Osteoblast (primary cell): ENCODE data around the gene PKIG. TPM values are rescaled to one million over a fixed set of nuclear protein-coding genes. Genes with fewer than 3 reads are reported as not detected.
A peak's percentile ranks its signal among the peaks of the same experiment; 100 is the strongest.

Source experiments
- DNase-seq: peaks from one replicate; pipeline ENCODE4 v3.0.0; 2011; ENCODE audit warnings: low spot score, mixed read lengths; ENCODE audit not compliant: insufficient read length; ENCODE audit errors: missing footprints
- H2AFZ ChIP-seq: 2 replicates; pipeline ENCODE4 v1.6.0; 2011; ENCODE audit warnings: mild to moderate bottlenecking, low read length
- H3K27ac ChIP-seq: 2 replicates; pipeline ENCODE4 v1.5.1; 2011; ENCODE audit warnings: mild to moderate bottlenecking, low read depth, low read length, moderate library complexity
- H3K27me3 ChIP-seq: 2 replicates; pipeline ENCODE4 v1.6.0; 2012; ENCODE audit warnings: mild to moderate bottlenecking, control low read depth, inconsistent platforms, low read length, moderate library complexity; ENCODE audit not compliant: insufficient read depth
- H3K36me3 ChIP-seq: 2 replicates; pipeline ENCODE4 v1.5.1; 2011; ENCODE audit warnings: mild to moderate bottlenecking, low read length, control low read depth, moderate library complexity; ENCODE audit not compliant: insufficient read depth
- H3K4me1 ChIP-seq: 2 replicates; pipeline ENCODE4 v1.5.1; 2011; ENCODE audit warnings: mild to moderate bottlenecking, low read length, control low read depth, moderate library complexity; ENCODE audit not compliant: insufficient read depth
- H3K4me2 ChIP-seq: 2 replicates; pipeline ENCODE4 v1.6.0; 2011; ENCODE audit warnings: mild to moderate bottlenecking, low read length; ENCODE audit not compliant: insufficient read depth
- H3K4me3 ChIP-seq: fragments of 200-600 bp; sonication (generic); 3 replicates; pipeline ENCODE4 v1.5.1; 2012; ENCODE audit warnings: mild to moderate bottlenecking, low read length, inconsistent platforms; ENCODE audit not compliant: insufficient read depth
- H3K79me2 ChIP-seq: 2 replicates; pipeline ENCODE4 v1.6.0; 2012; ENCODE audit warnings: mild to moderate bottlenecking, low read length, control low read depth, inconsistent platforms; ENCODE audit not compliant: insufficient read depth
- H3K9me3 ChIP-seq: 2 replicates; pipeline ENCODE4 v1.5.1; 2011; ENCODE audit warnings: low read depth, low read length, control low read depth
- H4K20me1 ChIP-seq: 2 replicates; pipeline ENCODE4 v1.6.0; 2012; ENCODE audit warnings: mild to moderate bottlenecking, low read length, control low read depth; ENCODE audit not compliant: insufficient read depth
- CTCF ChIP-seq: IDR thresholded peaks from 2 replicates; pipeline ENCODE4 v1.5.1; 2011; ENCODE audit warnings: mild to moderate bottlenecking, low read depth, low read length, moderate library complexity; ENCODE audit errors: extremely low read depth
- total RNA-seq: library from RNA; depleted of rRNA; stranded (reverse); fragments of >200 nt; gene quantifications from 2 replicates; pipeline ENCODE4 v1.2.3, GENCODE V29; 2012

PKIG gene
- total RNA-seq, 1 donor = 107 TPM

- Histone ChIP-seq H3K9me3 (no peaks in the 10 kb centered on the region), H3K27ac (no peak overlapping the region), H2AFZ (no peak overlapping the region), H3K4me3 (no peak overlapping the region), H3K27me3 (no peaks in the 10 kb centered on the region), H3K4me2 (no peak overlapping the region), H3K79me2 (no peaks in the 10 kb centered on the region), H3K4me1 (no peaks in the 10 kb centered on the region), H4K20me1 (no peaks in the 10 kb centered on the region), H3K36me3 (no peaks in the 10 kb centered on the region)
- TF ChIP-seq CTCF = no peak
- no peak for DNase-seq
Measured at GRCh38 chr20:44629017-44629385, 46.6 kb downstream of the PKIG start.

GRCh38 chr20:44629542-44629941 is 47.2 kb downstream of the PKIG start:
- no peak overlapping the region for H3K4me3 ChIP-seq
- no peak overlapping the region for H3K4me2 ChIP-seq
- H3K79me2 ChIP-seq = no peaks in the 10 kb centered on the region
- no peaks in the 10 kb centered on the region for H3K27me3 ChIP-seq
- no peaks in the 10 kb centered on the region for H4K20me1 ChIP-seq
- no peak for TF ChIP-seq CTCF
- DNase-seq = no peak
- H3K36me3 ChIP-seq = no peaks in the 10 kb centered on the region
- H3K9me3 ChIP-seq = no peaks in the 10 kb centered on the region
- no peak overlapping the region for H2AFZ ChIP-seq
- no peak overlapping the region for H3K27ac ChIP-seq
- H3K4me1 ChIP-seq = no peaks in the 10 kb centered on the region

GRCh38 chr20:44630297-44630696 is 47.9 kb downstream of the PKIG start:
- no peak for TF ChIP-seq CTCF
- Histone ChIP-seq H3K4me3 (no peak overlapping the region), H4K20me1 (no peaks in the 10 kb centered on the region), H3K9me3 (no peaks in the 10 kb centered on the region), H3K79me2 (no peaks in the 10 kb centered on the region), H3K27me3 (no peaks in the 10 kb centered on the region), H3K27ac (no peak overlapping the region), H3K36me3 (peaks cover 3% of the 10 kb centered on the region), H3K4me1 (no peaks in the 10 kb centered on the region), H2AFZ (no peak overlapping the region), H3K4me2 (no peak overlapping the region)
- no peak for DNase-seq

- Histone ChIP-seq H3K4me2 (no peak overlapping the region), H3K4me3 (no peak overlapping the region), H2AFZ (no peak overlapping the region), H3K36me3 (peaks cover 3% of the 10 kb centered on the region), H3K9me3 (no peaks in the 10 kb centered on the region), H3K4me1 (no peaks in the 10 kb centered on the region), H3K27ac (no peak overlapping the region), H4K20me1 (no peaks in the 10 kb centered on the region), H3K27me3 (no peaks in the 10 kb centered on the region), H3K79me2 (no peaks in the 10 kb centered on the region)
- no peak for TF ChIP-seq CTCF
- peak; percentile 76 for DNase-seq
Measured at GRCh38 chr20:44632103-44632752, 49.8 kb downstream of the PKIG start.
